GM21737 (cell line): ENCODE results near the gene CHKA.
A peak's percentile ranks its signal among the peaks of the same experiment; 100 is the strongest.

Experiments
- ATAC-seq: cut with Tn5 transposase; IDR thresholded peaks from one replicate; pipeline ENCODE4 v1.9.1; 2021; ENCODE audit warnings: mild to moderate bottlenecking, moderate library complexity; ENCODE audit not compliant: unreplicated experiment

The CHKA gene

DNA sequence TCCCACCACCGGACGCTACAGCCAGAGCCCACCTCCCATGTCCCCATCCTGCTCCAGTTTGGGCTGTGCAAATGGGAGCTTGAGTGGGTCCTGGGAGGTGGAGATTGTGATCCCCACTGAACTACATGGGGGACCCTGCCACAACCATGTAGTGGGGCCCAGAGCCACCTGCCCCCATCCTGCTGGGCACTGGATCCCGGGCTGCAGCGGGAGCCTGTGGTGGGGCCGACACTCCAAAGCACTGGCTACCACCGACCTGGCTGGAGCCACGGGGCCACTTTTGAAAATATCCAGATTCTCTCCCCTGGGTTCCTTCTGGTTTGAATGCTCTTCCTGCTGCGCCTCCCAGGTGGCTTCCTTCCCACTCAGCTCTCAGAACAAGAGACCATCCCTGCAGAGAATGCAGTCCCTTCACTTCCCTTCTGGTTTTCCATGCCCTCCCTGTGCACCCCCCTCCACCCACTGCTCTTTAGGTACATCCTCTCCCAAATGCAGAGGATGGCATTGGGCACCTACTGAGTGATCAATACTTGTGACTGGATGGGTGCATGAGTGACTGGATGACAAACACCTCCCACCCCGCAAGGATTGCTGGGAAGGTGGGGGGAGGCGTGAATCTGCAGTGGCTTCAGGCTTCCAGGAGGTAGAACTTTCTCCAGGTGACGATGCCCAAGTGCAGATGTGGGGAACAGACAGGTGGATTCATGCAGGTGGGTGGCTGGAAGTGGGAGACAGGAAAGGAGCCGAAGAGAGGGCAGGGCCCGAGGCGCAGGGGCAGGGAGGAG is 116.4 kb downstream of the CHKA start:
- no peak for ATAC-seq

DNA sequence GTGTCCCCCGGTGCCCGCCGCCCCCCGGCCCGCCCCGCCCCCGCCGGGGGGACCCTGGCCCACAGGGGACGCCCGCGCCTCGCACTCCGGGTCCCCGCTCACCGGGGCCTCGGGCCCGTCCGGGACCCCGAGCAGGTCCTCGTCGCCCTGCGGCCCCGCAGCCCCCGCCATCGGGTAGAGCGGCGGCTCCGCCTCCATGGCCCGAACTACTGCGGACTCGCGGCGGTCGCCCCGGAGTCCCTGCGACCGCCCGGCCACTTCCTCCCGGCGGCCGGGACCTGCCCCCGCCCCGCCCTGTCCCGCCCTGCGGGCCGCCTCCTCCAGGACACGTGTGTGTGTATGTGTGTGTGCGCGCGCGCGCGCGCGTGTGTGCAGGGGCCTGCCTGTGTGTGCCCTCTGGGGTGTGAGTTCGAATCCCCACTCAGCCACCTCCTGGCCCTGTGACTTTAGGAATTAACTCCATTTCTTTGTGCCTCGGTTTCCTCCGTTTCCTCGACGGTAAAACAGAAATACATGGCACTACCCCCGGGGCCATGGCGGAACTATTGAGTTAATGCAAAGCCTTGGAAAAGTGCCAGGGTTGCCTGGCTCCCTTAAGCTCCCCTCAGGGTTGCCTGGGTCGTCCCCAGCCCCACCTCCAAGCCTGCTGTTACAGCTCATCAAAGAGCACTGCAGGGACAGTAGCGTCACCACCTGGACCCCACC is 117.2 kb downstream of the CHKA start, which contains the start of gene UNC93B1:
Gene UNC93B1 (minus strand): TSS at position 252 of the 705 bp plus-strand sequence. CDS start 54 bp downstream, at position 198.
- ATAC-seq = peak; percentile 58

DNA sequence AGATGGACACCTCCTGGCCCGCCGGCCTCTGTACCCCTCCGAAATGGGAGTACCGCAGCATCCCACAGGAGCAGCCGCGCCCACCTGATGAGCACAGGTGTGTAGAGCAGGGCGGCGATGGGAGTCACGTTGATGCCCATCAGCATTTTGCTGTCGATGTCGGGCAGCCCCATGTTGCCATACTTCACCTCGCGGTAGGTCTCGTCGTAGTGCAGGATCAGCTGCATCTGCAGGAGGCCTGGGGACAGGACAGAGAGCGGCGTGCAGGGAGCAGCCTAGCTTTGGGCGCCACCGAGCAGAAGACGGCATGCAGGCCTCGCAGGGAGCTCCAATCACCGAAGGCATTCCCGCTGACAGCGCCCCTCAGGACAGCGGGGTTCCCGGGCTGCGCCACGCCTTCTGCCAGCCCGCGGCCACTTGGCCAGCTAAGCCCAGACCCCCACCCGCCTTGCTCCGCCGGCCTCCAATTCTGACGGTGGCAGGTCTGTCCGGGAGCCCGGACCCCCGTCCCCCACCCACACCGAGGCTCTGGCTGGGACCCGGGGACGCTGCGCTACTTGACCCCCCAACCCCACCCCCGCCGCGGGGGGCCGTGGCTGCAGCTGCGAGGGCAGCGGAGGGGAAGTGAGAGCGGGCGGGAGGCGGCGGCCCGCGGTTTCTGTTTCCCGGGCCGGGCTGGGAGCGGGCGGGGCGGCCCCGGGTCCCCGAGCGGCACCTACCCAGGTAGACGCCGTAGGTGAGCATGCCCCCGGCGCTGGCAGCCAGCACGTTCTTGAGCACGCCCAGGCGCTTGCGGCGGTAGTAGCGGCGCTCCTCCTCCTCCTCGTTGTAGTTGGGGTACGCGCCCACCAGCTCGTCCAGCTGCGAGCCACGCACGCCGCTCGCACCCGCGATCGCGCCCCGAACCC is 118.0 kb downstream of the CHKA start:
- peak; percentile 34 for ATAC-seq
